Retinal pigment epithelial cell (primary cell): ENCODE results near the gene TBC1D21.

ENCODE experiments used
- DNase-seq: peaks from one replicate; pipeline ENCODE4 v3.0.0-alpha.2; 2010; ENCODE audit warnings: low read depth
- H3K4me3 ChIP-seq: 2 replicates; pipeline ENCODE4 v1.5.1; 2011; ENCODE audit warnings: mild to moderate bottlenecking, low read length, control low read depth, moderate library complexity
- TF ChIP-seq, protein P1 (sequence below): conservative IDR thresholded peaks from 2 replicates; pipeline ENCODE4 v1.5.1; 2011; ENCODE audit warnings: low read depth, low read length, control low read depth, inconsistent platforms

TBC1D21 gene

DNA sequence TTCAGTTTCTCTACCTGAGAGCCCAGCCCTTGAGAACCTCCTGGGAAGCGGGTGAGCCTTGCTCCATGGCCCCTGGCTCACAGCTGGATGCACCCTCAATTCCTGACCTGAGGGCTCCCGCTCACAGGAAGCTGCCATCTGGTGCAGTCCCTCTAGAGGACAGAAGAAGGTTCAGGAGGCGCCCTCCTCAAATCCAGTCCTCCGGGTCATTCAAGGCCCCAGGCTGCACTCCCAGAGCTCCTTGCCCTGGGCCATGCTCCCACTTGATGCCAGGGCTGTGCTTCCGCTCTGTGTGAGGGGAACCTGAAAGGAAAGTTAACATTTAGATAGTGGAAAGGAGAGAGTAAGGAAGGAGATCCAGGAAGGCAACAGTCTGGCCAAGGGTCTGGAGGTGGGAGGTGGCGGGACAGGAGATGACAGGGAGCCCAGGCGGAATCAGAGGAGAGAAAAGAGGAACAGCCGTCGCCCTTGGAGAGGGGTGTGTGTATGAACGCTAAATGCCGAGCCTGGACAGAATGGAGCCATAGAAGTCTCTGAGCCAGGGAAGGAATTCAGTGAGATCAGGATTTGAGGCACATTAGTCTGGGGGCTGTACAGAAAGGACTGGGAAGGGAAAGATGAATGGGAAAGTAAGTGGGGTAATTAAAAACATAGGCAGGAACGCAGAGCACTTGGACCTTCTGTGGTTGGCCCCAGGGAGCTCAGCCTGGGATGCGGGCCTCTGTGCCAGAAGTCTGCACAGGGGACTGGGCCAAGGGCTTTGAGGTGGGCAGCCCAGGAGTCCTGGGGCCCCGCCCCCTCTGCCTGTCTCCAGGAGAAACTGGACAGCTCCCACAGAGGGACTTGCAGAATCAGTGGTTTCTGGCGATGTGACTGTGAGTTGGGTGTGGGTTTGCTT, 26.1 kb downstream of the TBC1D21 start:
- TF ChIP-seq, protein P1, sequence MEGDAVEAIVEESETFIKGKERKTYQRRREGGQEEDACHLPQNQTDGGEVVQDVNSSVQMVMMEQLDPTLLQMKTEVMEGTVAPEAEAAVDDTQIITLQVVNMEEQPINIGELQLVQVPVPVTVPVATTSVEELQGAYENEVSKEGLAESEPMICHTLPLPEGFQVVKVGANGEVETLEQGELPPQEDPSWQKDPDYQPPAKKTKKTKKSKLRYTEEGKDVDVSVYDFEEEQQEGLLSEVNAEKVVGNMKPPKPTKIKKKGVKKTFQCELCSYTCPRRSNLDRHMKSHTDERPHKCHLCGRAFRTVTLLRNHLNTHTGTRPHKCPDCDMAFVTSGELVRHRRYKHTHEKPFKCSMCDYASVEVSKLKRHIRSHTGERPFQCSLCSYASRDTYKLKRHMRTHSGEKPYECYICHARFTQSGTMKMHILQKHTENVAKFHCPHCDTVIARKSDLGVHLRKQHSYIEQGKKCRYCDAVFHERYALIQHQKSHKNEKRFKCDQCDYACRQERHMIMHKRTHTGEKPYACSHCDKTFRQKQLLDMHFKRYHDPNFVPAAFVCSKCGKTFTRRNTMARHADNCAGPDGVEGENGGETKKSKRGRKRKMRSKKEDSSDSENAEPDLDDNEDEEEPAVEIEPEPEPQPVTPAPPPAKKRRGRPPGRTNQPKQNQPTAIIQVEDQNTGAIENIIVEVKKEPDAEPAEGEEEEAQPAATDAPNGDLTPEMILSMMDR = no peak
- no peak overlapping the region for H3K4me3 ChIP-seq
- no peak for DNase-seq

DNA sequence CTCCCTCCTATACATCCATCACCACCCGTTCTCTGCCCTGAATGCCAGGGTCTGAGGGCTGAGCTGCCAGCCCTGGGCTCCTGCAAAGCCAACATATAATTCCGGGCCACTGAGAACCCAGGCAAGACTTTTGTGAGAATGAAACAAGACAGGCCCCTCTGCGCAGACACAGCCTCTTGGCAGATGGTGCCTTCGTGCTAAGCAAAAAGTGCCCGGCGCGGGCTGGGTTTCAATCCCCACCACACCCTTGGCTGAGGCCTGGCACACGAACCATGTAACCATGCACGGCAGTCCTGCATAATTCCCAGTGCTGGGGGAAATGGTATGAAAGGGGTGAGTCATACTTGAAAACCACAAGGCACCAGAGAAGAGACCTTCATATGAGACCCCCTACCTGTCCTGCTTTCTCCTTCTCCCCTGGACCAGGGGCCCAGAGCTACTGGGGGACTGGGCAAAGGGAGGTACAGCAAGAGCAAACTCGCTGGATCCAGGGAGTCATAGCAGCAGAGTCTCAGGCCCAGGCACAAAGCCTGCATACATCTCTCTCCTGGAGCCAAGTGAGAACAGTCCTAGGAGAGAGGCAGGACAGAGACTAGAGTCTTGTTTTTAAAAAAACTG, 26.8 kb downstream of the TBC1D21 start:
- DNase-seq = no peak
- TF ChIP-seq, protein P1 = no peak
- no peak overlapping the region for H3K4me3 ChIP-seq

DNA sequence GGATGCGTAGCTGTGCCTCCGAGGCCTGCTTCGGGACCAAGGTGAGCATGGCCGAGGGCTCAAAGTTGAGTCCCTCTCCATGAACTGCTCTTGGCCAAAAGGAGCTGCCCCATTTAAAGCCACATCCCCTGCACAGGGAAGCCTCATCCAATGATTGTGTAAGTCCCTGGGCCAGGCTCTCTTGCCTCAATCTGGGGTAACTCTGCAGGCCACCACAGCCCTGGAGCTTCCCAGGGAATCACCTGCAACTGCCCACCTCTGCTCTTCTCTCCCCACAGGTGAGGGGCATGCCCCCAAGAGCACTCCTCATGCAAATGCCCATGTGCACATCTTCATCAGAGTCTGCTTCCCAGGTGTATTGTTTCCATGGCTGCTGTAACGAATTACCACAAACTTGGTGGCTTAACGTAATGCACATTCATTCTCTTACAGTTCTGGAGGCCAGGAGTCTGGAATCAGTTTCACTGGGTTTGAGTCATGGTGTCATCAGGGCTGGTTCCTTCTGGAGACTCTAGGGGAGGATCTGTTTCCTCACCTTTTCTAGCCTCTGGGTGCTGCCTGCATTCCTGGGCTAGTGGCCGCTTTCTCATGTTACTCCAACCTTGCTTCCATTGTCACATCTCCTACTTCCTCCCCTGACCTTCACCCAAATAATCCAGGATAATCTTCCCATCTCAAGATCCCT, 27.9 kb downstream of the TBC1D21 start:
- TF ChIP-seq, protein P1 = no peak
- no peak overlapping the region for H3K4me3 ChIP-seq
- DNase-seq = no peak

DNA sequence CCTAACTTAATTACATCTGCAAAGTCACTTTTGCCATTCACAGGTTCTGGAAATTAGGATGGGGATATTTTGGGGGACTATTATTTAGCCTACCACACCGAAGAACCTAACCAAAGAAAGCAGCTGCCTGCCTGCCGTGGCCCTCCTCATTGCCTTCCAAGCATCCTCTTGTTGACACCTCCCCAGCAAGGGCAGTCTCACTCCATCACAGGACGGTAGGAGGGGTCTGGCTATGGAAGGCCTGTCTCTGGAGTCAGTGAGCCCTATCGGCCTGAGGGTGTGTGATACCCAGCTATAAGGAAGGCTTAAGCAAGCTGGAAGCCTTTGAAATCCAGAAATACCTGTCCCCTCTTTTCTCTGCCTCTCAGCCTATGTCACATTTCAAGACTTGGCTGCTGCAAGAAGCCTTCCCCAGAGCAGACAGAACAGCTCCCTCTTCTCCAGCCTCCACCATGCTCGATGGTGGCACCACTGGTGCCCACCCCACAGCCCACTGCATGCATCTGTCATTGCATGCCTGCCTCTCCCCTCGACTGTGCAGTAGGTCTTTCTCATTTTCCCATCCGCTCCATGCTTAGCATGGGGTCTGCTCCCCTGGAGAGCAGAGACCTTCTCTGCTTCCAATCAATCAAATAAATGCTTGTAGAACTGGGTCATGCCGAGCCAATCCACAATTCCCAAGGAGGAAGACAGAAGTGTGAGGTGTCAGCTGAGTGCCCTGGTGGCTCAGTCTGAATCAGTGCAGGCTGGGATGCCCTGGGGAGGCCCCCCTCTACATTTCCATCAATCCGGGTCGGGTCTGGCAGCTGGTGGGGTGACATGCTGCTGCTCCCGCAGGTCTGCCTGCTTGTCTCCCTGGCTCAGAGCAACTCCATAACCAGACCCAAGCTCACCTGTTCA, 29.0 kb downstream of the TBC1D21 start:
- TF ChIP-seq, protein P1 = no peak
- DNase-seq = no peak
- no peak overlapping the region for H3K4me3 ChIP-seq

DNA sequence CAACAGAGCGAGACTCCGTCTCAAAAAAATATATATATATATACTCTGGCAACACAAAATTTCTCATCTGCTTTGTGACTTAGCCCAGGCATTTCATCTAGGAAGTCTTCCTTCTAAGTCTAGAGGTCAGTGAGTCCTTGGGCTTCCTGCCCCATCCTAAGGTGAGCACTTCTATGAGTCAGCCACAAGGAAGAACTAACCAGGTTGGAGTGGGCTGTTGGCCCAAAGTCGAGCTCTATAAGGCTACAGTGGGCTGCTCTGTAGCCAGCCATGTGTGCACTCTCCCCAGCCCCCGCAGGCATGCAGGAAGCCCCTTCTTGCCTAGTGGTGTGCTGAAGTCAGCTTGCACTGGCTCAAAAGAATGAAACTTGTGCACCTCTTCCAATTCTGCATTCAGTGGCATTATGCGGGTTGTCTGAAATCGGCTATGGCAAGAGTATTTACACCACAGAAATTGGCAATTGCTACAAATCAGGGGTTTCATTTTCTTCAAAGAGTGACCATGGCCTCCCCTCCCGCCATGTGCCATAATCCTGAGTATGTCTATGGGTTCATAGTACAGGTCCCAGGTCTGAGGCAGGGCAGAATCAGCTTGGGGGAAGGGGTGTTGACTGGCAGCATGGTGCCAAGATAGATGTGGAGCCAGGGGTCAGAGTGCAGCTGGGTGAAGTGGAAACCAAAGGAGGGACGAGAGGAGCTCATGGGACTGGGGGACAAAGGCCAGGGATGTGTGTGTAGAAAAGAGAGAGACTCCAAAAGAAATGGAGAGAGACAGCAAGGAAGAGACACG, 30.9 kb downstream of the TBC1D21 start:
- TF ChIP-seq, protein P1 = no peak
- no peak overlapping the region for H3K4me3 ChIP-seq
- DNase-seq = no peak

DNA sequence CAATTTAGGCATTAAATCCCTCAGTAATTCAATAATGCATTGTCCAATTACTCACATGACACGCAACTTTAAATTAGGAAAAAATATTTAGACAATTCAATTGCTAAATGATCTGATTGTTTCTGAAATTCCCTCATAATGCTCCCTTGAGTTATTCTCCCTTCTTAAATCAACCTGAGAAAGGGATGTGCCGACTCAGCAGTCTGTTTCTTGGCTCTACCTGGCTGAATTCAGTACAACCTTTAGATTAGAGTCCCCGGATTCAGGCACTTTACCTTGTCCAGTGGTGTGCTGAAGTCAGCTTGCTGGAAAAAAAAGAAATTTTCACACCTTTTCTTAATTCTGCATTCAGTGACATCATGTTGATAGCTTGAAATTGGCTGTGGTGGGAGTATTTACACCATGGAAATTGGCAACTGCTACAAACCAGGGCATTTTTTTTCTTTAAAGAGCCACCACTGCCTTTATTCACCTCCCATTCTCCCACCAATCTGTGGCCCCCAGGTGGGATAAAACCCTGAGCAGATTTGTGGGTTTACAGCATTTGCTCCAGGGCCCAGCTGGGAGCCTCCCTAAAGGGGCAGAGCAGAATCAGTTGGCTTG, 32.0 kb downstream of the TBC1D21 start:
- TF ChIP-seq, protein P1 = no peak
- H3K4me3 ChIP-seq = no peak overlapping the region
- DNase-seq = no peak
